ENCODE measurements around the gene WNT6. TPM values are rescaled to one million over a fixed set of nuclear protein-coding genes. Genes with fewer than 3 reads are reported as not detected.

Gene WNT6
- total RNA-seq, 2 experiments from 2014 or later = not detected

DNA sequence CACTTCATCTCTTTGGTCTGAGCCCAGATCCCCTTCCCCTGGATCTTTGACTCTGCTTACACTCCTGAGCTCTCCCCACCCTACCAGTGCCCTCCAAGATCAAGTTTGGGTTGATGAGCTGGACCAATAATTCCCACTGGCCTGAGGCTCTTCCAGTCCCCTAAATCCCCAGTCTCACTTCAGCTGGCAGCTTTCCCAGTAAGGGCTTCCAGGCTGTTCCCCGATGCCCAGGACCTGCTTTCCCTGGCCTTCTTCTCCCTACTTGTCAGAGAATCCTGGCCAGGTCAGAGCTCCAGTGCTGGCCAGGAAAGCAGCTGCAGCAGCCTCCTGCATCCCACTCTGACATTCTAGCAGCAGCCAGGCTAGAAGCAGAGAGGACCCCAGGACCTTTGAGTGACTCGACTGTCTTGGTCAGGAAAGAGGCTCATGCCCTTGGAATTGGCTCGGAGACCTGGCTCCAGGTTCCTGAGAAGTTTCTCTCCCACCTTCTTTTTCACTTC is 3.5 kb downstream of the WNT6 start:
- TF ChIP-seq, protein P1, sequence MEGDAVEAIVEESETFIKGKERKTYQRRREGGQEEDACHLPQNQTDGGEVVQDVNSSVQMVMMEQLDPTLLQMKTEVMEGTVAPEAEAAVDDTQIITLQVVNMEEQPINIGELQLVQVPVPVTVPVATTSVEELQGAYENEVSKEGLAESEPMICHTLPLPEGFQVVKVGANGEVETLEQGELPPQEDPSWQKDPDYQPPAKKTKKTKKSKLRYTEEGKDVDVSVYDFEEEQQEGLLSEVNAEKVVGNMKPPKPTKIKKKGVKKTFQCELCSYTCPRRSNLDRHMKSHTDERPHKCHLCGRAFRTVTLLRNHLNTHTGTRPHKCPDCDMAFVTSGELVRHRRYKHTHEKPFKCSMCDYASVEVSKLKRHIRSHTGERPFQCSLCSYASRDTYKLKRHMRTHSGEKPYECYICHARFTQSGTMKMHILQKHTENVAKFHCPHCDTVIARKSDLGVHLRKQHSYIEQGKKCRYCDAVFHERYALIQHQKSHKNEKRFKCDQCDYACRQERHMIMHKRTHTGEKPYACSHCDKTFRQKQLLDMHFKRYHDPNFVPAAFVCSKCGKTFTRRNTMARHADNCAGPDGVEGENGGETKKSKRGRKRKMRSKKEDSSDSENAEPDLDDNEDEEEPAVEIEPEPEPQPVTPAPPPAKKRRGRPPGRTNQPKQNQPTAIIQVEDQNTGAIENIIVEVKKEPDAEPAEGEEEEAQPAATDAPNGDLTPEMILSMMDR (IDR thresholded peaks at IDR 0.05) = no peak
- no peak overlapping the region for H3K4me3 Mint-ChIP-seq
- ATAC-seq (ENCODE audit: poor library complexity) = no peak
- CTCF ChIA-PET = interaction anchor here (0.5 to 2.1 kb wide), 2 partner anchors 16 to 541 kb away, joined by 4 read pairs; no protein-coding TSS in a partner anchor
- Histone ChIP-seq H3K9me3 (ENCODE audit: control insufficient read depth in 1 of 2, insufficient read depth in 1 of 2, low read length in 2 of 2) (peaks cover 0 to 20% of the 10 kb centered on the region in 2 experiments), H3K4me1 (ENCODE audit: insufficient read depth, low read length) (peaks cover 25% of the 10 kb centered on the region), H3K36me3 (ENCODE audit: insufficient read depth, low read length) (no peaks in the 10 kb centered on the region), H3K27me3 (ENCODE audit: control insufficient read depth in 1 of 2, insufficient read depth in 2 of 2, low read length in 2 of 2) (peaks cover 45 to 66% of the 10 kb centered on the region in 2 experiments), H3K4me3 (ENCODE audit: low read length) (no peak overlapping the region), H3K27ac (ENCODE audit: low read depth in 1 of 2, low read length in 2 of 2) (no peak overlapping the region)
- H3K9me3 Mint-ChIP-seq = no peaks in the 10 kb centered on the region
- POLR2A ChIA-PET = no interaction called here
- peaks cover 29% of the 10 kb centered on the region for H3K4me1 Mint-ChIP-seq (ENCODE audit: low read depth)
- no peak for DNase-seq
- intact Hi-C loops (cut with DNase I, micrococcal nuclease) = no loop called here
- no peaks in the 10 kb centered on the region for H3K36me3 Mint-ChIP-seq (ENCODE audit: low read depth)
- no peak overlapping the region for H3K27ac Mint-ChIP-seq
- H3K27me3 Mint-ChIP-seq = peaks cover 82% of the 10 kb centered on the region

DNA sequence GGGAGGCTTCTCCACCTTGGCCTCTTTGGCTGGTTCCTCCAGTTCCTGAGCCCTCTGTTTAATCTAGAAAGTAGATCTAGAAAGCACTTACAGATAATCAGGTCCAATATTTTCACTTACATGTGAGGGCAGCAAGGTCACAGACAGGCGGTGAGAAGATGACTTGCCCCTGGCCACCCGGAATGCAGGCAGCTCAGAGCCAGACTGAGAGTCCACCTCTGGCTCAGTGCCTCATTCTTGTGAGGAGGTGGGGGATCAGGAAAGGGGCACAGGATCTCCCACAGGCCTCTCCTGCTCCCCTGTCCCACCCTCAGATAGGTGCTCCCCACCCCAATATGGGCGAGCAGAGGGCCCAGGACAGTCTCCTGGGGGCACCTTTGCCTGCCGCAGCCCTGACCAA is 5.8 kb downstream of the WNT6 start:
- Histone ChIP-seq H3K27me3 (ENCODE audit: control insufficient read depth in 1 of 2, insufficient read depth in 2 of 2, low read length in 2 of 2) (peaks cover 29 to 47% of the 10 kb centered on the region in 2 experiments), H3K36me3 (ENCODE audit: insufficient read depth, low read length) (no peaks in the 10 kb centered on the region), H3K9me3 (ENCODE audit: control insufficient read depth in 1 of 2, insufficient read depth in 1 of 2, low read length in 2 of 2) (peaks cover 0 to 7% of the 10 kb centered on the region in 2 experiments), H3K27ac (ENCODE audit: low read depth in 1 of 2, low read length in 2 of 2) (no peak overlapping the region), H3K4me1 (ENCODE audit: insufficient read depth, low read length) (peaks cover 10% of the 10 kb centered on the region), H3K4me3 (ENCODE audit: low read length) (no peak overlapping the region)
- DNase-seq (no peak), ATAC-seq (ENCODE audit: poor library complexity) (no peak)
- POLR2A ChIA-PET = no interaction called here
- TF ChIP-seq, protein P1 (IDR thresholded peaks at IDR 0.05) = no peak
- Mint-ChIP-seq H3K36me3 (ENCODE audit: low read depth) (no peaks in the 10 kb centered on the region), H3K4me3 (no peak overlapping the region), H3K9me3 (no peaks in the 10 kb centered on the region), H3K4me1 (ENCODE audit: low read depth) (peaks cover 17% of the 10 kb centered on the region), H3K27ac (no peak overlapping the region), H3K27me3 (peaks cover 74% of the 10 kb centered on the region)
- CTCF ChIA-PET = interaction anchor here (1.9 kb wide), 1 partner anchor 33 kb away, joined by 7 read pairs; no protein-coding TSS in a partner anchor
- intact Hi-C loops (cut with DNase I, micrococcal nuclease) = no loop called here

DNA sequence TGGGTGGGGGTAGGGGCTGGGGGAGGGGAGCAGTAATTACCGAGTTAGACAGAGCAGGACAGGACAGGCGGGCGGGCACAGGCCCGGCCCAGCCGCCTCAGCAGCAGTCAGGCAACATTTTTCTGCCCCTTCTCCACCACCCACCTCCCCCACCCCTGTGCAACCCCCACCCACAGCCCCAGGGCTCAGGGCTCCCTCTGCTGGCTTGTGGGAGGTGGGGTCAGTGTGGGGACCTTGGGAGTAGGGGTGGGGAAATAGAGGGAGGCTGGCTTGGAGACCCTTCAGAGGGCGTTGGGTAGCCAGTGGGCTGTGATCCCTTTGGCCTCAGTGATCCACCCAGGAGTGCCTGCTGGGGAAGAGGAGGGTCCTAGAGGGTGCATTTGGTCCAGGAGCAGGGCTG is 6.4 kb downstream of the WNT6 start:
- H3K36me3 ChIP-seq (ENCODE audit: insufficient read depth, low read length) = no peaks in the 10 kb centered on the region
- Mint-ChIP-seq H3K4me1 (ENCODE audit: low read depth) (peaks cover 16% of the 10 kb centered on the region), H3K27ac (no peak overlapping the region), H3K4me3 (no peak overlapping the region), H3K36me3 (ENCODE audit: low read depth) (no peaks in the 10 kb centered on the region), H3K9me3 (no peaks in the 10 kb centered on the region), H3K27me3 (peaks cover 73% of the 10 kb centered on the region)
- TF ChIP-seq, protein P1 (IDR thresholded peaks at IDR 0.05) = no peak
- POLR2A ChIA-PET = no interaction called here
- peaks cover 27 to 41% of the 10 kb centered on the region in 2 experiments for H3K27me3 ChIP-seq (ENCODE audit: control insufficient read depth in 1 of 2, insufficient read depth in 2 of 2, low read length in 2 of 2)
- no peak overlapping the region for H3K27ac ChIP-seq (ENCODE audit: low read depth in 1 of 2, low read length in 2 of 2)
- H3K4me1 ChIP-seq (ENCODE audit: insufficient read depth, low read length) = peaks cover 9% of the 10 kb centered on the region
- ATAC-seq (ENCODE audit: poor library complexity) = no peak
- intact Hi-C loops (cut with DNase I, micrococcal nuclease) = no loop called here
- CTCF ChIA-PET = interaction anchor here (1.0 kb wide), 1 partner anchor 114 kb away, joined by 3 read pairs; no protein-coding TSS in a partner anchor
- no peak for DNase-seq
- H3K9me3 ChIP-seq (ENCODE audit: control insufficient read depth in 1 of 2, insufficient read depth in 1 of 2, low read length in 2 of 2) = peaks cover 0 to 2% of the 10 kb centered on the region in 2 experiments
- no peak overlapping the region for H3K4me3 ChIP-seq (ENCODE audit: low read length)
